Activated CD4-positive, alpha-beta T cell treated with anti-CD3 and anti-CD28 coated beads, Interleukin-2, Interleukin-4, amounts not matched to agents 100 ng/mL and 50 ng/mL, durations not matched to agents 16 hours and 8 hours (primary cell): ENCODE measurements around the gene SGPP1.
"Not testable (repeated sequence)": the region's sequence is repeated elsewhere in the genome, so short reads cannot be mapped to it uniquely, and the experiment has no call there.

Experiments used
- DNase-seq: peaks from one replicate; pipeline ENCODE4 v3.0.0-alpha.2; 2020; ENCODE audit warnings: low spot score

Gene SGPP1

DNA sequence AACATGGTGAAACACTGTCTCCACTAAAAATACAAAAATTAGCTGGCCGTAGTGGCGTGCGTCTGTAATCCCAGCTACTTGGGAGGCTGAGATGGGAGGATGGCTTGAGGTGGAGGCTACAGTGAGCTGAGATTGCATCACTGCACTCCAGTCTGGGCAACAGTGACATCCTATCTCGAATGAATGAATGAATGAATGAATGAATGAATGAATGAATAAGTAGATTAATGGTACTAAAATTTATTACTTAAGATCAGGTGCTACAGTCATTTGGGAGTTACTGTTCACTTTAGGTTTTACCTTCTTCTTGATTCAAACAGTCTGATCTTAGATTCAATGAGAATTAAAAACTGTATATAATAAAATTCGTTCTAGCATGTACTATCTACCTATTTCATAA is 54.6 kb downstream of the SGPP1 start:
- DNase-seq, result no peak

DNA sequence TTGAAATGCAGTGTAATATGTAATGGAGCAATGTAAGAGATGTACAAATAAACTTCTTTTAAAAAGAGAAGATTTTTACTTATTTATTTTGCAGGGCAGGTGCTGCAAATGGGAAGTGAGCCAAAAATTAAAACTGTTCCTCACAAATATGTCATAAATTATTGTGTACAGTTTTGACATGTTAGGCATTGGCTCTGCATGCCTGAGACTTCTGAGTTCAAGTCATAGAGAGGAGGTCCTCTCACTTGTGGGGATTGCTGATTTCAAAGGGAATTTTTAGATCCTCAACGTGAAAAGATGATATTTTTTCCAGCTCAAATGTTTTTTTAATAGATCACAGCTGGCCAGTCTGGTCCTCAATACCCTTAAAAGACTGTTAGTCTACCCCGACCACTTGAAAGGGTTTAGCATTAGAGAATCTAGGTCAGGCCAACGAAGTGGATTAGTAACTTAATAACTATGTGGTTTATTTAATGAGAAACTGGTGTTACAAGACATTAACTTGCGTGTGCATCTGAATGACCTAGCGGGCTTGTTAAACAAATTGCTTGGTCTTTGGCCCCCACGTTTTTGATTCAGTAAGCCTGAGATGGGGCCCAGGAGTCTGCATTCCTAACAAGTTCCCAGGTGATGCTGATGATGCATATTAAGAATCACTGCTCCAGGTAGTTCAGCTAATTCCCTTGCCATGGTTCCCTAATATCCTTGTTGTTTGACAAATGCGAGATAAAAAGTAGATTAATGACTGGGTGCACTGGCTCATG is 55.3 kb downstream of the SGPP1 start:
- no peak for DNase-seq

DNA sequence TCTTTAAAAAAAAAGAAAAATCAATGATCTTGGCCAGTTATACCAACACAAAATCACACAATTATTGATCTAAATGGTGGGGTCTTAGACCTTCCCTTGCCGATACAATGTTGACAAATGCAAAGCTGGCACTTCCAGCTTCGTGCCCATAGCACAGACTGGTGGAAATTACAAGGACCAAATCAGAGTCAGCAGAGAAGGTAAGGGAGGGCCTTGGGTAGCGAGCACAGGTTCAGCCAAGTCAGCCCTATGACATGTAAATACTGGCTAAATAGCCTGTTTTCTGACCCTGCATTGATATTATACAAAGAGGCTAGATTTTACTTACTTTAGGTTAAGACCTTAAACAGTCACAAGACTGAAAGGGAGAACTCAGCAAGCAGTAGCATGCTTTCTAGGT is 55.9 kb downstream of the SGPP1 start:
- DNase-seq, result no peak

DNA sequence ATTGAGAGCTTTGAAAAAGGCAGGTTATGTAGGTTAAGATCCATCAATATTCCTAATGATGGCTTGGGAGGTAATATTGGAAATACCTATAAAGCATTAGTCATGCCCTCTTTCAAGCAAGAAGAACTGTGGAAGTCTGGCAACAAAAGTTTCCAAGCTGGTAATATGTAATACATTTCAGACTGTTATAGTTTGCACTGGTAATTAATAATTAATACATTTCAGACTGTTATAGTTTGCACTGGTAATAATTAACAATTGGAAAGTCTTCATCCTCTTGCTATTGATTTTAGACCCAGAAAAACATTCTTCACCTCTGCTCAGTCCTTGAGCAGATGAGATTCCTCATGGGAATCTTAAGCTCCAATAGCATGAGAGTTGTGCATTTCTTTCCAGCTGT is 57.2 kb downstream of the SGPP1 start:
- DNase-seq, result no peak

DNA sequence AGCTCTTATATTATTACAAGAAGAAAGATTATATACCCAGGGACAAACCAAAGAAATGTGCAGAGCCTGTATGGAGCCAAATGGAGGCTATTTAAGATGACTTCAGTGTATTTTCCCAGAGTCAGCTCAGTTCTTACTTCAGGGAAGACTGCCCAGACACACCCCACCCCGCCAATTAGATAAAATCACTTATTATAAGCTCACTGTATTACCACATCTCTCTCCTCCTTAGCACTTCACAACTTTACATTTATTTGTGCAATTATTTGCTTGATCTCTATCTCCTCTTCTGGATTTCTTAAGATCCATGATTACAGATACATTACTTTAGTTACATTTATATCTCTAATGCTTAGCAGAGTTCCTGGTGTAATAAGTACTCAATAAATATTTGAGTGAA is 61.5 kb downstream of the SGPP1 start:
- no peak for DNase-seq

DNA sequence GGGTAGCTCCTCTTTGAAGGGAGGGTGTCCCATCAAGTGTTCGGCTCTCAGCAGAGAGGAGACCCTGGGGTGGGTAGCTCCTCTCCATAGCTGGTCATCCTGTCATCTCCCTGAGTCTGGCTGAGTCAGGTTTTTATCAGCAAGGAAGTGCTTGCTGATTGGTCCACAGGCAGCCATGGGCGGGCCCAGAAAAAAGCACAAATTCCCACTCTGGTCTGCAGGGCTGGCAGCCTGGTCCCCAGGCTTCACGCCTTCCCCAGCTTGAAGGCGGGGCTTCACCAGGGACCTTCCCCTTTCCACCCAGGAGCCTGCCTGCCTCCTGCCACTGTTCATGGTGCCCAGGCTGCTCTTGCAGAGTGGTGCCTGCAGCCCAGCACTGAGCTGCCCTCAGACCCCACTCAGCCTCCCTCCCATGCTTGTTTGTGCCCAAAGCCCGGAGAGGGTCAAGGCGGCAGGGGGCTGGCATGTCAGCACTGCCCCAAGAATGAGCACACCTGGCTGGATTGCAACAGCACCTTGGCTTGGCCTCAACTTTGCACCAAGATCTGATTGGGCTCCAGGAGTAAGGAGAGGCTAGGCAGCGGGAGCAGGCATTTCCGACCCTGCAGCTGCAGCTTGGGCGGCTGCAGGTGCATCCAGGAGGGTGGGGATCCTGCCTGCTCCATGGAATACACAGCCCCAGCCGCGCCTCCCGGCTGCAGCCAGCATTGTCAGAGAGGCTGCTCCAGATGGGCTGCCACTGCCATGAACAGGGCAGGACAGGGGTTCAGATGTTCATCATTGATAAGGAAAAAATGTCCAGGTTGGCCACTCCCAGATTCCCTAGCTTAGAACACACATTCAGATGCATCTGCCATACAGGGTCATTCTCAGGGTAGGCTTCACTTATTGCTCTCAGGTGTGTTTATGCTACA is 64.2 kb downstream of the SGPP1 start:
- no peak for DNase-seq

DNA sequence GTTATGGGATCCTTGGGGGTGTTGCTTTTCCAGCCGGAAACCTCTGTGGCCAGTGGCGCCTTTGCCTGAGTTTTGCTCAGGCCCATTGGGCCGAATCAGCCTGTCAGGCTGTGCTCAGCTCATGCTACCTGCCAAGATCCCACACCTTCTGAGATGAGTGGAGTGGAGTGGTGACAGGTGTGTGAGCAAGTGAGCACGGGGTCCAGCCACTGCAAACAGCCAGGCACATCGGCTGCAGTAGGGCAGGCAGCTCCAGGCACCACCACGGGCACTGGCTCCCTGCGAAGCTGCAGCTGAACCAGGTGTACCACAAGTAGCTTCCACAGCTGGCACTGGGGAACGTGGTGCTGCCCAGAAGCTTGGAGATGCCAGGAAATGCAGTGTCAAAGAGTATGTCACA is 65.1 kb downstream of the SGPP1 start:
- no peak for DNase-seq

DNA sequence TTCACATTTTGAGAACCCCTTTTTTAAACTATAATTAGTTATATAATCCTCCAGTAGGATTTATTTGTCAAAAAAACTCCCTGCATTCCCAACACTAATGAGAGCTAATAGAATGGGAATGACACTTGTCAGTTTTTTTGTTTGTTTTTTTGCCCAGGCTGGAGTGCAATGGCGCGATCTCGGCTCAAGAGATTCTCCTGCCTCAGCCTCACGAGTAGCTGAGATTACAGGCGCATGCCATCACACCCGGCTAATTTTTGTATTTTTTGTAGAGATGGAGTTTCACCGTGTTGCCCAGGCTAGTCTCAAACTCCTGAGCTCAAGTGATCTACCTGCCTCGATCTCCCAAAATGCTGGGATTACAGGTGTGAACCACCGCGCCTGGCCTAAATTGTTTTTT is 66.0 kb downstream of the SGPP1 start:
- not testable (repeated sequence) for DNase-seq

DNA sequence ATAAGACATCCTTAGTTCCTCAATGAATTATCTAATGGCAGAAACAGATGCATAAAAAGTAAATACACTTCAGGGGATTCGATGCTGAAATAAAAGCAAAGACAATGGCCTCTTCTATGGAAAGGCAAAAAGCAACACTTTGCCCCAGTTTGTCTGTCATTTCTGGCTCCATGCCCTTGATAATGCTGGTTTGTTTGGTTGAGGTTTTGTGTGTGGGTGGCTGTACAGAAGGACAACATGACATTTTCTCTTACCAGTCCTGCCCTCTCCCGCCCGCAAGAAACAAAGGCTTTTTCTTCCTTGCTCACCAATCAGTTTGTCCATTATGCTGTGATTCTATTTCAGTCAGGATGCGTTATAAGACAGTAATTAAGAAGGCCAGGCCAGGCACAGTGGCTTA is 68.1 kb downstream of the SGPP1 start:
- no peak for DNase-seq

DNA sequence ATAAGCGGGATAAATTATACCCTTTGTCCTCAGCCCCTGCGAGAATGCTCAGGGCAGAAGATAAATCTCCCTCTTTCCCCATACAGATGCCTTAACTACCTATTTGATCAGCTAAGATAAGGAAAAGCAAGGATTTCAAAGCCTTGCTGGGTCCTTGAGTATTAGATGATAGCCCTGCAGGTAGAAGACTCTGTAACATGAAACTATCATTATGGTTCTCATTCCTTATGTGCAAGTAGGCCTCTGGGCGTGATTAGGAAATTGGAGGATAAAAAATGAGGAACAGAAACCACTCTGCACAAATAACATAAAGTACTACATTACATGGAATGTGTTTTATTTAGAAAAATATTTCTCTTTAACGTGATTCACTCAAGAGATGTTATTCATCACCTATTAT is 71.7 kb downstream of the SGPP1 start:
- no peak for DNase-seq

DNA sequence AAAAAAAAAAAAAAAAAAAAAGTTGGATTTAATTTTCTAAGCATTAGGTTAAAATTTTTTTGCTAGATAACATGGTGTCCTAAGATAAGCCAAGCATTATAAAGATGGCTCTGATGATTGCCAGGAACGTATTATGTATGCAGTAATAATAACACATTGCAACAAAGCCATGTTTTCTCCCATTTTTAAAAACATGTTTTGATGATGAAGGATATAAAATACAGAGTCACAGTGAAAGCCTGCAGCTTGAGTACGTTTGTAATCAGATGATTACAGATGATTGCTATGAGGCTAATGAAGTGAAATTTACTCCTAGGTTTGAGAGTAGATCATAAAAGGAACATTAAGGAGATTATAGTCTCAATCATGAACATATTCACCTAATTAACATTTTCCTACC is 72.9 kb downstream of the SGPP1 start:
- no peak for DNase-seq

DNA sequence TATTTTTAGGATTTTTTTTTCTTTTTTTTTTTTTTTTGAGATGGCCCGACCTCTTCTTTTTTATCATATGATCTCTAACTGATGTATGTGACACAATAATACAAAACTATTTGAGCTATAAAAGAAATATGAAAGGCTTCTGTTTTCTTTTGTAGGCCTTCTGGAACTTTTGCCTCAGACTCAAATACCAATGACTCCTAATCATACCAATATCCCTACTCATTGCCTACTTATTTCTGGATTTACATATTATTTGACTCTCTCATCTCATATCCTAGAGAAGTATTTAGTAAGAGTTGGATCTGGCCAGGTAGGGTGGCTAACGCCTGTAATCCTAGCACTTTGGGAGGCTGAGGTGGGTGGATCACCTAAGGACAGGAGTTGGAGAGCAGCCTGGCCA is 73.5 kb downstream of the SGPP1 start:
- no peak for DNase-seq

DNA sequence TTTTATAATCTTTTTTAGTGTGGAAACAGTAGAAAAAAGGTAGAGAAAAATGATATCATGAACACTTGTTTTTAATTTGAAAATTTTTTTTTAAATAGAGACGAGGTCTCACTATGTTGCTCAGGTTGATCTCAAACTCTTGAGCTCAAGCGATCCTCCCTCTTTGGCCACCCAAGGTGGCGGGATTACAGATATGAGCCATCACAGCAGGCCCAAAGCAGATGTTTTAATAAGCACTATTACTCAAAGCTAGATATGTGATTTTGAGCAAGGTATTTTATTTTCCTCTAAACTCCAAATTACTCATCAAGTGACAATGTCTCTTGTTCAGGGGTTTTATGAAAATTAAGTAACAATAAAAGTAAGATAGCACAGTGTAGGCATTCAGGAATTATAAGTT is 75.5 kb downstream of the SGPP1 start:
- DNase-seq, result peak; percentile 35

DNA sequence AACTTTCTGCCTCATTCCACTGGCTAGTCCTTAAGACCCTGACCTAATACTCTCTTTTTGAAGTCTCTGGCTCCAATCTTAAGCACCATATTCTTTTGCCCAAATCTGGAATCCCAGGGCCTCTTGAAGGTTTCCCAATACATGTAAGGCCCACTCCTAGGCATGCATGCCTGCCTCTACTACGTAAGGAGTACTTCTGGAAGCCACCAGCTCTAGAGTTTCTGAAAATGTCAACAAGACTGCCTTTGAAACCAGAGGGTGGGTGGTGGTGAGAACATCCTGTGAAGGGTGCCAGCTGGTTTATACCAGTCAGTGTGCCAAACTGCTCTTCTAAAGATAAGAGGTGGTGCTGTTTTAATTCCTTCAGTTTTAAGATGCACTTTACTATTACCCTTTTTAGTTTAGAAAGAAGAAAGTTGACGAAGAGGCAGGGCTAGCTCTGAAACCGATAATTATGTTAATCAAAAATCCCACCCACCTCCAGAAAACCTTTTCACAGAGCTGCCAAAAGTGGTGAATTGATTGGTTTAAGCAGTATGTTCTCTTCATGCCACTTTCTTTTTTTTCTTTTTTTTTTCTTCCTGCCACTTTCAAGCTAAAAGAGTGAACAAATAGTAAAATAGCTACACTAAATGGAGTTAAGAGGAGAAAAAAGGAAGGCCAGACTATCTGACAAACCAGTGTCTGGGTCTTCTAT is 77.5 kb downstream of the SGPP1 start:
- peak; percentile 50 for DNase-seq

DNA sequence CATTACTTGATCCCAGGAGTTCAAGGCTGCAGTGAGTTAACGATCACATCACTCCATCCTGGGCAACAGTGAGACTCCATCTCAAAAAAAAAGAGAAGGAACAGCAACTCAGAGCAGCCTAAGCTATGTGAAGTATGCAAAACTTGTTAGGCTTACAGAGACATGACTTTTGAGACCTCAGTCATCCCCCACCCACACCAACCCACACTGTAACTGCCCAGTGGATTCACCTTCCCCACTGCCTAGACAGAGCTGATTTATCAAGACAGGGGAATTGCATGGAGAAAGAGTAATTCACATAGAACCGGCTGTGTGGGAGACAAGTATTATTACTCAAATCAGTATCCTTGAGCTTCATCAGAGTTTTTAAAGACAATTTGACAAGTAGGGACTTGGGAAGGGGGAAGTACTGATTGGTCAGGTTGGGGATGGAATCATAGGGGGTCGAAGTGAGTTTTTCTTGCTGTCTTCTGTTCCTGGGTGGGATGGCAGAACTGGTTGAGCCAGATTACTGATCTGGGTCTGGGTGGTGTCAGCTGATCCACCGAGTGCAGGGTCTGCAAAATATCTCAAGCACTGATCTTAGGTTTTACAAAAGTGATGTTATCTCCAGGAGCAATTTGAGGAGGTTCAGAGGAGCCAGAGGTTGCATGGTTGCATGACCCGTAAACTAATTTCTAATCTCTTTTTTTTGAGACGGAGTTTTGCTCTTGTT is 80.0 kb downstream of the SGPP1 start:
- no peak for DNase-seq

DNA sequence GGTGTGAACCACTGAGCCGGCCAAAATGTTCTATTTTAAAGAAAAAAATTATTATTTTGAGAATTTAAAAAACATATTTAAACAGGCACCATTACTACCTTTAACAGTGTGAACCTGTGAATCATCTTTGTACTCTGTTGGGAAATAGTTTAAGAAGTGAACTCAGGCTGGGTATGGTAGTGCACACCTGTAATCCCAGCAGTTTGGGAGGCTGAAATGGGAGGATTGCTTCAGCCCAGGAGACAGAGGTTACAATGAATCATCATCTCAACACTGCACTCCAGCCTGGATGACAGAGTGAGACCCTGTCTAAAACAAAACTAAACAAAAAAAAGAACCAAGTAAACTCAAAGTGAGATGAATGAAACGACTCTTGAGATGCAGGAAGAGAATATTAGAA is 83.1 kb downstream of the SGPP1 start:
- DNase-seq, result no peak

DNA sequence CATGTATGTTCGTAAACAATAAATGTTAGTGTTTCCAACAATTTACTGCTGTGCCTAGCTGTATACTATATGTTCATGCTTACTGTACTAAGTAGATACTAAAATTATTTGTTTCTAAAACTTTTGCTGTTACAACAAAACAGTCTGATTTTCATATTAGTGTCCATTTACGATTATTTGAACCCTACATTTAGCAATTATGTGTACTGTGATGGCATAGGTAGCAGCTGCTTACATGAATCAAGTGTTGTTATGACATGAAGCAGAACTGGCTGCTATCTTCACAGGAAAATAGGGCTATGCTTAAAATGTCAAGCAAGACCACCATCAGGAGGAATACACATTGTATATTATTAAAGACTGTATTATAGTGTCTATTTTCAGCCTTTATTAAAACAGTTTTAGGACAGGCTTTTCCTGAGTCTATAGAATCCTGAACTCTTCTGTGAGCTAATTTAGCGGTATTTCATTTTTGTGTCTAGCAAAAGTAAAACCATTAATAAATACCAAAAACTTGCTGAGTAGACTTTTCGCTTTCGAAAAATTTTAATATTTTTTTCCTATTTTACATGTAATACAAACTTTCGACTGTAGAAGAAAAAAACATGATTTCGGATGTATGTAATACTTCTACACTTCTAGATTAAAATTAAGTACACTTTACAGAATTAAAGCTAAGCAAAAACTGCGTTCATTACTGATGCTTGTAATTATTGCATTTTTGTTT is 85.0 kb downstream of the SGPP1 start:
- DNase-seq, result no peak

DNA sequence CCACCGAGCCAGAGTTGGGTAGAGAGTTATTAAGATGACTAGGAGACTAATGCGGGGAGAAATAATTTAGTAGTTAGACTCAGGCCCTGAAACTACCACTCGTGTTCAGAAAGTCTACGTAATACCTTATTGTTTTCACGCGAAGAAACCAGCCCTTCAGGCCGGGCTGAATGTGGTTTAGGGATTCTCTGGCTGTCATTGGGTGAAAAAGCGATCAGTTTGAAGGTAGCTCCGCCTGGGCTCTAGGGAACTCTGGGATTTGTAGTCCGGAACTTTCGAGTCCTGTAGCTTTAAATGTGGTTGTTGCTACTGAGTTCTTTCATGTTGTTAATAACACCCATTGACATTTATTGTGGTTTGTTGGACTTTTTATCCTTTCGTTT is 85.6 kb downstream of the SGPP1 start:
- DNase-seq, result peak; percentile 93

DNA sequence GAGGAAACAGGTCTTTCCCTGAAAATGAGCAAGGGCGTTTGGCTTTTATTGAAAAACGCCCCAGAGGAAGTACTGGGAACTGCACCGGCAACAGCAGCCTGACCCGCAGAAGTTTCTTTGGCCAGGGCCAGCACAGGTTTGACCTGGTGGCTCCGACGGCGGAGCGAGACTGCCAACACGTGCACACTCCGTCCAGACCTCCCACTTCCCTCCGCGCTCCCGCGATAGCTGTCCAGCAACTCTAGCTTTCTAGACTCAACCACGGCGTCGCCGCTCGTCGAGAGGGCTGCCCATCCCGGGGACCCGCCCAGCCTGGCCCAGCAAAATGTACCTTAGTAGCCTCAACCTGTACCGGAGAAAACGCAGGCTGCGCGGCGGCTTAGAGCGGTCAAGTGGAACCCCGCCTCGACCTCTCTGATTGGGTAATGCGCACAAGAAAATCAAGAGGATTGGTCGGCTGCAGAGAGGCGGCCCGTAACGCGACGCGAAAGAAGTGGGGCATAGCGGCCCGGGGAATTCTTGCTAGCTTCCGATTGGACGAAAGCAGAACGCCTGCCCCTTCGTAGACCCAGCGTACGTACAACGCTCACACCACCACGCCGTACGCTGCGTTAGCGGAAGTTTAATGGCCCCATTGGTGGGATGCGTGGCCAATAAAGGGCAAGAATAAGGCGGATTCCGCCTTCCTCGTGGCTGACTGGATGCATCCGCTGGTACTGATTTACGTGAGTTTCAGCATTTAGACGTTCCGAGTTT is 86.2 kb downstream of the SGPP1 start, which contains the start of gene WDR89:
Gene WDR89 (minus strand): TSS at position 399 of the 756 bp plus-strand sequence. CDS start 41,929 bp downstream, outside the sequence.
- DNase-seq, result peak; percentile 99

DNA sequence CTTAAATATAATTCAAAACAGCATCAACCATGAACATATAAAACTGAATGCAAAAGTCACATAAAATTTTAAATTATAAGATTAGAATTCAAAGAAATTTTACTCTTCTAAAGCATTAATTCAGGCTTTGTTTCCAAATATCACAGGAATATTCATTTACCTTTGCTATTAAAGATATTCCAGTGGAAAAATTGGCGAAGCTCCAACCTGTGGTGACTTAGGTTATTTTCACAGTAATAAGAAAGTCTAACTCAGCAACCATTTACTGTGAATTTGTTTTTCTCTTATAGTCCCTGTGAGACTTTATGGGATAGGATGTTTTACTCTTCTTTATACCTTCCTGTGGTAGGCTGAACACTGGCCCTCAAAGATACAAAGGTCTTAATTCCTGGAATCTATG is 89.4 kb downstream of the SGPP1 start:
- DNase-seq, result no peak
